HG02884 (cell line): ENCODE data around the gene ELMO1.

ENCODE experiments used
- ATAC-seq: cut with Tn5 transposase; IDR thresholded peaks from one replicate; pipeline ENCODE4 v1.9.1; 2021; ENCODE audit warnings: mild to moderate bottlenecking, moderate library complexity; ENCODE audit not compliant: unreplicated experiment

Gene ELMO1

DNA sequence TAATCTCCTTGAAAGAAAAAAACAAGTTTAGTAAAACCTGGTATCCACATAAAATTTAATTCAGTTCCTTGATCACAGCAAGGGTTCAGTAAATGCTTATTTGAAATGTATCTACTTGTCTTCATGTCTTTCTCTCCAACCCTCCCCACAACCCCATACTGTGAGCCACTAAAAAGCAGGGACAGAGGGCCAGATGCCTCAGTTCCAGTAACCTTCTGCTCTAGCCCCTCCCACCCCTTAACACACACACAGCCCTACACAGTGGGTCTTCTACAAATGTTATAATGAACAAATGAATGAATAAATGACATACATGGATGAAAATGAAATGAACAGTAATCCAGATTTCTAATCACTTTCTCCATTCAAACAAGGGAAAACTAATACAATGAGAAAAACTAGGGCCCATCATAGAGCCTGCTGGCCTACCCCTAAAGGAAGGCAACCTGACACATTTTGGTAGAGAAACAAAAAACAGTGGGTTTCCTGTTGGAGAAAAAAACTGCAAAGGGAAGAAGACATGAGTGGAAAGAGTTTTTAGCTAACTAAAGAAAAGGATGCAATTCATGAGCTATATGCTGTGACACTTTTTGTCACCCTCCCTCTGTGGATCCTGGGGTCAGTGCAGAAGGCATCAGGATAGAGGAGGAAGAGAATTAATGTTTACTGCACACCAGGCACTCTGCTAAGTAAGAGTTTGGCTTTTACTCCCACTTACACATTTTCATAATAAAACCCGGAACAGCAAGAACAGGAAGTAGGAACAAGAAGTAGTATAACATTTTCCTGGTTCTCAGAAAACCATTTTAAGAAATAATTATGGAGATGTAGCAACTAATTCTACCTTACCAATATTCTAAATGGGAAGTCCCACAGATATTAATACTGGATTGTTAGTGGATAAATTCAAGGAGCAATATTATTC is 38.1 kb downstream of the ELMO1 start:
- no peak for ATAC-seq

DNA sequence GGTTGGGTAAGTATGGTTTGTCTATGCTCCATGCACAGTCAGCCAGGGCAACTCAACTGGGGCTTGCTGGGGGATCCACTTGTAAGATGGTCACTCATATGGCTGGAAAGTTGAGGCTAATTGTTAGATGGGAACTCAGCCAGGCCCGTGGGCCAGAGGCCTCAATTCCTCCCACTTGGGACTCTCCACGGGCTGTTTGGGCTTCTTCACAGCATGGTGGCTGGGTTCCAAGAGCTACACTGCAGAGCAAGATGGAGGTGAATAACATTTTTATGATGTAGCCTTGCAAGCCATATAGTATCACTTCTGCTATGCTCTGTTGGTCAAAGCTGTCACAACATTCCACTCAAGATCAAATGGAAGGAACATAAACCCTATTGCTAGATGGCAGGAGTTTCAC is 39.2 kb downstream of the ELMO1 start:
- no peak for ATAC-seq

DNA sequence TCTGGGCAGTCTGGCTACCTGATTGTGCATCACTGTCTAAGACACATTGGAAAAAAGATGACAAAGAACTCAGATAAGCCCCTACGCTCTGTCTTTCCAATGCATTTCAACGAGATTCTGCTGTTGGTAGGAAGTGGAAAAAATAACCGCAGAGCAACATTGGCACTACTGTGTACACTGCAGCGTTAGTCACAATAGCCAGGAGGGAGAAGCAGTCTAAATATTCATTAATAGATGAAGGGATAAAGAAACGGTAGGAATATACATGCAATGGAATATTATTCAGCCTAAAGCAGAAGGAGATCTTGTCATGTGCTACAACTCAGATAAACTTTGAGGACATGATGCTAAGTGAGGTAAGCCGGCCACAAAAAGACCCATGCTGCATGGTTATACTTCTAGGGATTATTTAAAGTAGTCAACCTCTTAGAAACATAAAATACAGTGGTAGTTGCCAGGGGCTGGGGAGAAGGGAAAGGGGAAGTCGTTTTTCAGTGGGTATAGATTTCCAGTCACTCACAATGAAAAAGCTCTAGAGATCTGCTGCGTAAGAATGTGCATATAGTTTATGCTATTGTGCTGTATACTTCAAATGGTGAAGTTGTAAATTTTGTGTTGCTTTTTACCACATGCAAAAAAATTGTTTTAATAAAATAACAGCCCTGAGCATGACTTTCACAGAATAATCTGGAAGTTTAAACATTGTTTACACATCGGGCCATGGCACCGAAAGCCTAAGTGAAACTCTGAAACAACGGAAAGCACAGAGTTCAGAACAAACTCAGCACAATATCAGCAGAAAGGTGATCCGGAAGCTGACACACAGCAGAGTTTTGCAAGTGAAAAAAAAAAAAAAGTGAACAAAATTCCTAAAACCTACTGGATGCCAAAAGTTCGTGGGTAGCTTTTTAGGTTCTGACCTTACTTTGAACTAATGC is 40.1 kb downstream of the ELMO1 start:
- ATAC-seq: peak; percentile 54

DNA sequence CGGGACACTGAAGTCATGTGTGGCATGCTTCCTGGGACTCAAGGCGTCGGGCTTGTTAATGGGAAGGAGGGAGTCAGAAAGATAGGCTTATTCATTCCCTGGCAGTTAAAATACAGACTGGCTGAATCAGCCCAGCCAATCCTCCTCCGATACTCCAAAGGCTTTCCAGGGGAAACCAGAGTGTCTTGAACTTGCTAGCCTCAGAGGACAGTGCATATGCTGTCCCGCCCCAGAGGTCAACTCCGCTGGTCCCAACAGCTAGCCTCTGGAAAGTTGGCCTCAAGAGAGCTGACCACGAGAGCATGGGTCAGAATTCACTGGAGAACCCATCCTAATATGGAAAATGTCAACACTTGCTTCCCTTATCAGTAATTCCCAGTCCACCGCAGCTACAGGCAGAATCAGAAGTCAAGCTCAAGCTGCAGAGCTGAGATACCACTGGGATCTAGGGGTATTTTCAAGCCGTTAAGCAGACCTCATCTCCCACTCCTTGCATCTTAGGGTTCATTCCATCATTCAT is 43.0 kb downstream of the ELMO1 start:
- ATAC-seq: no peak

DNA sequence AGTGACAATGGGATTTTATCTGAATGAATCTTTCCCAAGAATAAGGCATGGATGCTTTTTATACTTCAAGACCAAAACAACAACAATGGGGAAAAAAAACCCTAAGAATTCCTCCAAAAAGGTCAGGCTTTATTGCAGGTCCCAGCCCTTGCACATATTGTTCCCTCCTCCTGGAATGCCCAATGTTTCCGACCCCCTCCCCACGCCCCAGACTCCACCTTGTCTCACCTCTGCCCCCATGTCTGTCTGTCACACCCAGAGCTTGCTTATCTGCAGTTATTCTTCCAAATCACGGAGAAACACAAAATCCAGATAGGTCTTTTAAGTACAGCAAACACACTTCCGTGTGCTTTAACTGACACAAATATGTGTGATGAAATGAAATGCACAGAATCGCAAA is 43.5 kb downstream of the ELMO1 start:
- ATAC-seq: no peak

DNA sequence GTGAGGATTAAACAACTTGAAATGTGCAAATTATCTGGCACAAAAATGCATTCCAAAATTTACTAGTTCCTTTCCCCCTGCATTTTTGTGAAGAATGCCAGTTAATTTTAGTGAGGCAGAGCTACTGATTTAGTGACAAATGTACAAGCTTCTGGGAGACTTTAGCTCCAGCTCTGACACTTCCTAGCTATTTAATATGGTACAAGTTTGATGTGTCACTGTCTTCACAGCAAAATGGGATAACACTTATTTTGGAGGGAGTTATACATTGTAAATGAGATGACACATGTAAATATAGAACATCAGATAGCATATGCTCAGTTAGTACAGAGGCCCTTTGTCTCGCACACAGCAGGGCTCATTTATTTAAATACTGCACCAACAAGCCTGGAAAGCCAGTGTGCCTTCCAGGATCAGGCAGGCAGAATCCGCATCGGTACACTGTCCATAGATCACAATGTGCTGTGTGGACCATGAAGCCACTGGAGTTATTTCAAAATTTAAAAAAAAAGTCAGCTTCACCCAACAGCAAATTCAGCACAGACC is 48.7 kb downstream of the ELMO1 start:
- ATAC-seq: no peak

DNA sequence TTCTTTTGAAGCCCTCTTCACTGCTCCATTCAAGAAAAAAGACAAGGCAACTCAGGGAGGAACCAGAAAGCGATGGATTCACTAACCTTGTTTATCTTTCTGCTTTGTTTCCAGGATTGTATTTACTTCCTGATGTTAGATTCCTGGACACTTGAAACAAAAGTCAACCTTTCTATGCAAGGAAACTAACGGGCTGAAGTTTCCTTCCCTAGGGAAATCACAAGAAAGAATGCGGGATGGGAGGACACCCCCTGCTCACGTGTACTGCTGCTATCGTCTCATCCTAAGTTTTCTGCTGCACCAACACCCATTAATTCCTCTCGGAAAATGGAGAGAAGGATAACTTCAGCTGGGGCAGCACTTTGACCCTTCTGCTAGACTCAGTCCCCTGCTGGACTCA is 50.3 kb downstream of the ELMO1 start:
- no peak for ATAC-seq

DNA sequence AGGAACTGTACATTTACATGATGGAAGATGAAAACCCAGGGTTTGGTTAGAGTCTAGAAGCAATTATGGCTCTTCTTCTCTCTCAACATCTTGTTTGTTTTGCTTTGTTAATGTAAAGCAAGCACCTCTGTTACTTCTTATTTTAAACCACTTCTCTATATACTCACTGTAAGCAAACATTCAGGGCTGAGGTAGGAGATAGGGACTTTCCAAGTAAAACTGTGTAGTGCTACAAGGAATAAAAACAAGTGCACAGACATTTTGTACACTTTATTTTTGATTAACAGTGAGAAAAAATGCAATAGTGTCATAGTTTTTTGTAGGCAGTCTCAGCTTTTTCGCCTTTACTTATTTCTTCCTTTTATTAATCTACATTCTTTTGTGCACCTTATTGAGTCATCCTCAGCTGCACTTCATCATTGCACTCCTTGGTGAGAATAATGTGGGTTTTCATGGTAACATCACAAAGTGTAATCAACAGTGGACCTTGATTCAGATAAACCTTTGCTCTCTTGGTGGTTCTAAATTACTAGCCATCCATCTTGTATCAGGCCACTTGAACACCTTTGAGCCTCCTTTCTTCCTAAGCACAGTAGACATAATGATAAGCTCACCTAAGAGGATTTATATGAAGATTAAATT is 52.9 kb downstream of the ELMO1 start:
- no peak for ATAC-seq

DNA sequence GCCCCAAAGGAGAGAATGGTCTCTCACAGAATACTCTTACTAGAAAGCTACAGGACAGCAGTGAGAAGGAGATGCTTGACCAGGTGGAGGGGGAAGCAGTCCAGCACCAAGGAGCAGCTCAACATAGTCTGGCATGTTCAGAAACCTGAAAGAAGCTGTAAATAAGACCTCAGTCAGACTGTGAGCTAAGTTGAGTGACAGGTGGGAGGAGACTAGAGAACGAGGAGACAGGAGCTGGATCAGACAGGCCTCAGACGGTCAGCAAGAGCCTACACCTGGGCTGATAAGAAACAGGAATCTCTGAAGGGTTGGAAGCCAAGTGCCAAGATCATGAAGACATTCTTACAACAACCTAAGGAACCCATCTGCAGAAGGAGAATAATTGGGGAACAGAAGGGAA is 54.5 kb downstream of the ELMO1 start:
- ATAC-seq: no peak

DNA sequence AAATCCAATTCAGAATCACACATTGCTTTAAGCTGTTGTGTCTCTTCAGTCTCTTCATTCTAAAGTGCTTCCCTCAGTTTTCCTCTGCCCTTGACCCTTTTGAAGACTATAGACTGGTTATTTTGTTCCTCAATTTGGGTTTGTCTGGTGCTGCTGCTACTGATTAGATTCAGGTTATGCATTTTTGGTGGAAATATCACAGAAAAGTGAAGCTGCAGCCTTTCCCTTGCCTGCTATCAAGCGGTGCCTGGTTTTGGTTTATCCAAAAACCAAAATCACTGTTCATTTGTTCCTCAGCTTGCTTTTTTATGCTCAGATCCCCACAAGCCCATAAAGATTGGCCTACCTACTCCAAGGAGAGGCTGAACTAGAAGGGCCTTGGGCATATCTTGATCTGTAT is 55.2 kb downstream of the ELMO1 start:
- no peak for ATAC-seq

DNA sequence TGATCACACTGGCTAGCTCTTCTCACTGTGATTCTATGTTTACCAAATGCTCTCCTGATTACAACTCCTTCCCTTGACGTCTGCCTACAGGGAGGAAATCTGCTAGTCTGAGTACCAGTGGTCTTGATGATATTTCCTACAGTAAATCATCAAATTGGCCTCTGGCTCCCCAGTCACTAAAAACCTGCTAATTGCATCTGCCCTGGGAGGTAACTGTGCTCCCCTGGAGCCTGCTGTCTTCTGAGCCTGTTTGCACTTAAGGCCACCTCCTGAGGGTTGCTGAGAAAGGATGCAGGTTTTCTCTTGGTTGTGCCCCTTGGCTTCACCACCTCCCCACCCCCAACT is 56.0 kb downstream of the ELMO1 start:
- ATAC-seq: no peak

DNA sequence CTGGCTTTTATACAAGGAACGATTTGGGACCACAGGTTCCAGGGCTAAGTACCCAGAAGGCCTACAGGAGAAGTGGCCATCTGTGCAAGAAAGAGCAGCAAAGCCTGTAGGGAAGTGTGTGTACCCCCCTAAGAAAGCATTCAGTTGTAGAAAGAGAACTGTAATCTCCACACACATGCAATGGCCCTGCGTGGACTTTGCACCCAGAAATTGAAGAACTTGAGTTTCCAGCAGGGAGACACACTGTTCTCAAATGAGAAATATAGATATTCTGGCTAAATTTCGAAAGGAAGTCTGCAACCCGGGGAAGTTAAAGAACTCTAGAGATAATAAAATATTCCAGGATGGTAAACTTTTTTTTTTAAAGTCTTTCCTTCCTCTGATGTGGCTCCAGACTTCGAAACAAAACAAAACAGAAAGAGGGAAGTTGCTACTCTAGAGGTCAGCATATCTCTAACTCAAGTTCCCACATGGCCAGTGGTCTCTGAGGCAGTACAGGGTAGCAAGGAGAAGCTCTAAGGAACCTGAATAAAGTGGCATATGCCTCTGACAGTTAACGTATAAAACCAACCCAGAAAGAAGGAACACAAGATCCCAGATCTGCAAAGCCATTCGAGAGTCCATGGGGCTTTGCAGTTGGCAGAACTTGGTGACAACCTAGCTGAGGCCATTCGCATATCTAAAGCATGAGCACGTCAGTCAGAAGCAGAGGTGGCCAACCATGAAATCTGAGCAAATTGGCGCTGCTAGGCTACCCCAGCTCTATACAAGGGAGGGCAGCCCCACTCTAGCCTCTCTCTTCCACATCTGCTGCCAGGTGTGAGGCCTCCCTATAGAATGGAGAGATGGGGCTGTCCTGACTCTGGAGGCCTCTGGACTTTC is 56.6 kb downstream of the ELMO1 start:
- peak; percentile 50 for ATAC-seq

DNA sequence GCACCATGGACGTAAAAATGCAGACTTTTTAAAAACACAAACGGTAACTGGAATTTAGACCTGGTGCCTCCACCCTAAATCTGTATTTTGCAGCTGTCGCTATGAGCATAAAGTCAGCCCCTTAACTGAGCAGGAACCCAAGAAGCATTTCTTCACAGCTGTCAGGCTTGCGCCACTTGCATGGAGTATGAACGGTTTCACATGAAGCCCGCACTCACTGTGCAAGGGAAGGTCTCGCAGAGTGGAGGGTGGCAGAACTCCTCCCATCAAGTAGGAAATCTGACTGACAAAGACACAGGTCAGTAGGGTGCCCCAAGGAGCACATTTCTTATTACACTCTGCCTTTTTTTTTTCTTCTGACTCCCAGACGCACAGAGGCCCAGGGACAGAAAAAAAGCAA is 58.5 kb downstream of the ELMO1 start:
- no peak for ATAC-seq

DNA sequence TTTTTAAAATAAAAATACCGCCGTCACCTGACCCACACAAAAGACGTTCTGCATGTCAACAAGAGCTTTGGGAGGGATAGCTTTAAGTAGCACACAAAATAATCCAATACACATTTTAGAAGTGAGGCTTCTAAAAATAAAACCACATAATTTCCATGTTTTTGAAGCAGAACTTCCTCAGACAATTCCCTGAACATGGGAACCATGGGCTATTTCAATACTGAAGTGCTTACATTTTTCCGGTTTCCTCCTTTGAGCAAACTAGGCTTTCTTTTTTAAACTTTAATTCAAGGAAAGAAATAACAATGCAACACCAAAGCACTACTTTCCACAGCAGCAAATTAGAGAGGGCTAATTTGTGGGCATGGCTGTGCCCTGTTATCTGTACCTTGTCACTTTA is 59.9 kb downstream of the ELMO1 start:
- ATAC-seq: no peak

DNA sequence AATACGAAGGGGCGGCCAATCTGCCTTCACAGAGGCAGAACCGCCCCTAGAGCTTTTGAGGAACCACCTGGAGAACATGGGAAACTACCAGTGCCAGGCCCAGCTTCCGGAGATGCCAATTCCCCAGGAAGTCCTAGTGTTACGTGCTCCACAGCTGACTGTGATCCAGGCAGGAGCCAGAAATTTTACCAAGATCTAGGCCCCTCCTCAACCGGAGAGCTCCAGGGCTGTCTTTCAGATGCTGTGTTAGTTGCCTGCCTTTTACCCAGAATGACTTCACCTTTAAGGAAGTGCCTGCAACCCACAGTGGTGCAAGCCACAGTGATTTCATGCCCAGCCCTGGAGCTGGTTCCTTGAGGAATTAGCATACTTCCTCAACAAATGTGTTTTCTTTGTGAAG is 62.9 kb downstream of the ELMO1 start:
- ATAC-seq: no peak

DNA sequence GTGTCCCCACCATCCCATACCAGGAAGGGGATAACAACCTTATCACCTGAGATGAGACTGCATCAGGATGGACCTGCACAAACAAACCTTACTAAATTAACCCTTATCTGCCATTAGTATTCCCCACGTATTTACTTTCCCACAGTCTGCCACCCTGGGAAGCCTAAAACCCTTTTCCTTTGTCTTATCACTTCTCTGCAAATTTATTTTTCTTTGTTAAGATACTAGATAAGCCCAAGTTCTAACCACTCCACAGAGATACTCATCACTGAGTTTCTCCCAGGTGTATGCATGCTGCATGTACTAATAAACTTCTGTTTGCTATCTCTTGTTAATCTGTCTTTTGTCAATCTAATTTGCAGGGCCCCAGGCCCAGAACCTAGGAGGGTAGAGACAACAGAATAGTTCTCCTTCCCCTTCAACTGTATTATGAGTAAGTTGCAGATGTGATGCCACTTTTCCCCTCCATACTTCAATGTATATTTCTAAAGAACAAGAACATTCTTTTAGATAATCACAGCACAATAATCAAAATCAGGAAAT is 66.0 kb downstream of the ELMO1 start:
- no peak for ATAC-seq

DNA sequence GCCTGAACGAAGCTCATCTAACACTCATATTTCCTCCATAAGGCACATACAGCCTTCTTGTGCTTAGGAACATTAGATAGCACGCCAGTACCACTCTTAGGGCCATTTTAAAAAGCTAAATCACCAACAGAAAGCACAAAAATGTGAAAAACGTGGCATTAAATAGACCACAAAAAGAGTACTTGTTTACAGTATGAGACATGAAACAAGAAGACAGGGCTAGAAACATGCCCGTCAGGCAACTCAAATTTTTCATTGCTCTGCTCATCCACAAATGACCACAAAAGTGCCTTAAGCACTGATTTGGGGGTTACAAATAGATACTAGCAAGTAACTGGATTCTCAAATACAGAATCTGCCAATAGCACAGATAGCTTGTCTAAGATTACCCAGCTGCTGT is 67.8 kb downstream of the ELMO1 start:
- ATAC-seq: no peak

DNA sequence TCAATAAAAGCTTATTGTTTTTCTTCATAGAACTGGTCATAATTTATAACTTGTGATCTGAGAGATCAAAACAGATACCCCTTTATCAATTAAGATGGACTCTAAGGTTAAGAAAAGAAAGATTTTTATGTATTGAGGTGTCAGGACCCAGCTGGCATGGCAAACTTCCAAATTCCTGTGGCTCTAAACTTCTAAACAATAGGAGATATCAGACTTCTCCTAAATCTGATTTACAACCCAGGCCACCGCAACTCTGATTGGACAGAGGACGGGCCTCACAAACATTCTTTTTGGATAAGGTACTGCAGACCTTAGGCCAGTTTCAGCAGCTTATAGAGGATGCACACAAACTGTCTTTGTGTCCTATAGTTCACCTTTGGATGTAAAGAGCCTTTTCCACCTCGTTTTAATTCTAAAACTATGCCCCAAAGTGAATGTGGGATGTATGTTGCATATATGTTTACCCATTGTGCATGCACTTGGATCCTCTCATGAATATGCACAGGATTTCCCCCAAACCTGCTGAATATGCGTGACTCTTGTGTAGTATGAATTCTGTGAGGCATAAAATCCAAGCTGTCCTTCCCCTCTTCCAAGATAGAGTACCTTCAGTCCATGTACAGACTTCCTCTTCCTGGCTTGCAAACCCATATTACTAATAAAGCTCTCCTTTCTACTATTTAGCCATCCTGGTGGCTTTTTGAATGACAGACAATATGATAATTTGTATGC is 69.0 kb downstream of the ELMO1 start:
- no peak for ATAC-seq

DNA sequence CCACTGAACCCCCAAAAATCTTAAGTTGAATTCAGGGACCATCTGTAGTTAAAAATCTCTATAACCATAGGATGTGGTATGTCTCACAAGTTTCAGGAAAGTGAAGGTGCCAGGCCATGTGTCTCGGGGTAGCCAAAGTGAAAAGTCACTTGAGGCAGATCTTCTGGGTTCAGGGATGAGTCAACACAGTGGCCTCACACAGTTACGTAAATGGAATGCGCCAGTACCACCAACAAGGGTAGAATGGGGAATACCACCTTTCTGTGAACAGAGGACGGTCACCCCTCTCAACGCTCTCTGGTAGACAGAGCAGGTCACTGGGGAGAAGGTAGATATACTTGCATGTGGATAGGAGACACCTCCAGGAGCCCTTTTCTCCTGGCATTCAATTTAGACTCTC is 71.4 kb downstream of the ELMO1 start:
- ATAC-seq: no peak
